HCT116 (cell line): ENCODE results near the gene PRDM2. TPM values are rescaled to one million over a fixed set of nuclear protein-coding genes. Genes with fewer than 3 reads are reported as not detected.

Experiments
- ATAC-seq: fragments of 200-7000 bp; cut with Tn5 transposase; 2 replicates; pipeline ENCODE4 v1.9.1; 2020; ENCODE audit warnings: mild to moderate bottlenecking, moderate library complexity
- BruUV-seq: library from RNA; stranded (reverse); fragments of 400-500 nt; replicated peaks from 2 replicates; lab custom pipeline; 2021; lab: Mats Ljungman, UMichigan
- CTCF ChIA-PET: fragments of 300-600 bp; sonication (Branson Sonifier 250); formaldehyde crosslinking; loops from one replicate; lab custom pipeline; 2021; ENCODE audit warnings: antibody characterized with exemption; lab: Charles Lee
- POLR2A ChIA-PET: fragments of 300-600, 350-600 bp; sonication (Branson Sonifier 250); formaldehyde crosslinking; loops from one replicate; lab custom pipeline; 2021; ENCODE audit warnings: antibody characterized with exemption; lab: Charles Lee
- RAD21 ChIA-PET, 2 experiments: fragments of 300-600 bp; sonication (Branson Sonifier 250); formaldehyde crosslinking; loops; one replicate each; lab custom pipeline; 2023; ENCODE audit warnings: low total read pairs in 2 of 2; ENCODE audit not compliant: uncharacterized antibody in 2 of 2, unreplicated experiment in 2 of 2, low non-redundant PET in 1 of 2; lab: Charles Lee
- DNase-seq: peaks from one replicate; pipeline ENCODE4 v3.0.0-alpha.2; 2010; ENCODE audit warnings: low read depth, low spot score
- H2AFZ ChIP-seq: fragments of 200-600 bp; shearing (Covaris generic), sonication (generic); 2 replicates; pipeline ENCODE4 v1.6.1; 2017; ENCODE audit warnings: low read depth, mixed run types, mixed read lengths, antibody characterized with exemption, low read length; ENCODE audit not compliant: poor library complexity, severe bottlenecking
- H3K27ac ChIP-seq: 2 replicates; pipeline ENCODE4 v1.5.1; 2012; ENCODE audit warnings: low read depth, low read length
- H3K27me3 ChIP-seq: fragments of 200-600 bp; sonication (generic); 2 replicates; pipeline ENCODE4 v1.6.1; 2016; ENCODE audit warnings: mixed run types, low read length, mixed read lengths; ENCODE audit not compliant: insufficient read depth
- H3K36me3 ChIP-seq, 2 experiments: fragments of 200-500 bp in 1 of 2; fragments of 200-600 bp in 1 of 2; sonication (Bioruptor generic) in 1 of 2; sonication (generic) in 1 of 2; 2 replicates each; pipeline versions ENCODE4 v1.5.1 to v1.6.1; 2014 to 2016; ENCODE audit warnings: low read length in 2 of 2, inconsistent platforms in 1 of 2, mixed read lengths in 1 of 2, mixed run types in 1 of 2; ENCODE audit not compliant: insufficient read depth in 2 of 2, control insufficient read depth in 1 of 2
- H3K4me1 ChIP-seq, 2 experiments: fragments of 200-600 bp in 1 of 2; sonication (generic) in 1 of 2; 2 replicates each; pipeline versions ENCODE4 v1.5.1 to v1.6.1; 2012 to 2017; ENCODE audit warnings: low read length in 2 of 2, inconsistent platforms in 1 of 2, mild to moderate bottlenecking in 1 of 2, mixed read lengths in 1 of 2, mixed run types in 1 of 2, moderate library complexity in 1 of 2; ENCODE audit not compliant: insufficient read depth in 2 of 2, control insufficient read depth in 1 of 2
- H3K4me2 ChIP-seq: fragments of 200-600 bp; sonication (generic); 2 replicates; pipeline ENCODE4 v1.6.1; 2017; ENCODE audit warnings: mixed run types, low read length, mixed read lengths
- H3K4me3 ChIP-seq, 2 experiments: fragments of 200-600 bp in 1 of 2; sonication (generic) in 1 of 2; replicated peaks in 1 of 2; 2 replicates each; pipeline ENCODE4 v1.5.1; 2011 to 2016; ENCODE audit warnings: low read length in 2 of 2, control low read depth in 1 of 2, low read depth in 1 of 2, mild to moderate bottlenecking in 1 of 2, mixed read lengths in 1 of 2, mixed run types in 1 of 2
- H3K79me2 ChIP-seq: fragments of 200-600 bp; sonication (generic); 2 replicates; pipeline ENCODE4 v1.6.1; 2017; ENCODE audit warnings: mild to moderate bottlenecking, mixed run types, low read length, moderate library complexity, mixed read lengths; ENCODE audit not compliant: insufficient read depth
- H3K9ac ChIP-seq: fragments of 200-600 bp; sonication (generic); 2 replicates; pipeline ENCODE4 v1.6.1; 2016; ENCODE audit warnings: low read length, mixed read lengths
- H3K9me2 ChIP-seq: fragments of 200-600 bp; sonication (generic), shearing (Covaris generic); 2 replicates; pipeline ENCODE4 v1.6.1; 2017; ENCODE audit warnings: mixed run types, mild to moderate bottlenecking, moderate library complexity; ENCODE audit not compliant: insufficient read depth
- H3K9me3 ChIP-seq, 2 experiments: fragments of 200-500 bp in 1 of 2; fragments of 200-600 bp in 1 of 2; sonication (Bioruptor generic) in 1 of 2; sonication (generic) in 1 of 2; 2 replicates each; pipeline ENCODE4 v1.6.1; 2014 to 2017; ENCODE audit warnings: low read length in 2 of 2, mixed read lengths in 2 of 2, inconsistent platforms in 1 of 2, low read depth in 1 of 2, mild to moderate bottlenecking in 1 of 2, mixed run types in 1 of 2, moderate library complexity in 1 of 2; ENCODE audit not compliant: control insufficient read depth in 1 of 2, insufficient read depth in 1 of 2
- H4K20me1 ChIP-seq: fragments of 200-600 bp; sonication (generic), shearing (Covaris generic); 2 replicates; pipeline ENCODE4 v1.6.1; 2017; ENCODE audit warnings: mixed run types, mild to moderate bottlenecking, moderate library complexity; ENCODE audit not compliant: insufficient read depth
- EZH2 ChIP-seq: fragments of 200-600 bp; sonication (generic); IDR thresholded peaks from 2 replicates; pipeline ENCODE4 v1.6.1; 2017; ENCODE audit warnings: antibody characterized with exemption, mixed run types
- FOSL1 ChIP-seq: IDR thresholded peaks from 2 replicates; pipeline ENCODE4 v1.6.1; 2012; ENCODE audit warnings: low read depth
- POLR2A ChIP-seq: IDR thresholded peaks from 2 replicates; pipeline ENCODE4 v1.7.0; 2011; ENCODE audit warnings: borderline replicate concordance; ENCODE audit not compliant: insufficient read depth, insufficient read length; ENCODE audit errors: extremely low read depth
- SRF ChIP-seq: IDR thresholded peaks from 2 replicates; pipeline ENCODE4 v1.6.1; 2012; ENCODE audit warnings: low read depth
- TCF7L2 ChIP-seq: IDR thresholded peaks from 2 replicates; pipeline ENCODE4 v1.7.0; 2011; ENCODE audit warnings: borderline replicate concordance, inconsistent platforms; ENCODE audit not compliant: insufficient read depth, insufficient read length; ENCODE audit errors: extremely low read depth
- ZFX ChIP-seq: fragments of 450-650 bp; IDR thresholded peaks from 2 replicates; pipeline ENCODE4 v1.6.1; 2017
- intact Hi-C: fragments of 100-400 bp; cut with micrococcal nuclease; formaldehyde crosslinking; loops from 2 replicates; pipeline ENCODE4 v1.10.0; 2022
- total RNA-seq: library from RNA; stranded (reverse); gene quantifications from one replicate; pipeline ENCODE4 v1.2.1, GENCODE V29; 2021; ENCODE audit not compliant: unreplicated experiment
- TF ChIP-seq, protein P1 (sequence below), 3 experiments: fragments of 200-600 bp in 1 of 3; sonication (generic) in 1 of 3; IDR thresholded peaks in 2 of 3; conservative IDR thresholded peaks in 1 of 3; 2 replicates each; pipeline ENCODE4 v1.5.1; 2012 to 2017; ENCODE audit warnings: low read depth in 2 of 3, low read length in 2 of 3, antibody characterized with exemption in 1 of 3, borderline replicate concordance in 1 of 3, control low read depth in 1 of 3, mild to moderate bottlenecking in 1 of 3, mixed read lengths in 1 of 3, mixed run types in 1 of 3, moderate library complexity in 1 of 3; ENCODE audit not compliant: insufficient read depth in 1 of 3

The PRDM2 gene
- total RNA-seq, 1 experiment from 2014 or later = 17.3 TPM

DNA sequence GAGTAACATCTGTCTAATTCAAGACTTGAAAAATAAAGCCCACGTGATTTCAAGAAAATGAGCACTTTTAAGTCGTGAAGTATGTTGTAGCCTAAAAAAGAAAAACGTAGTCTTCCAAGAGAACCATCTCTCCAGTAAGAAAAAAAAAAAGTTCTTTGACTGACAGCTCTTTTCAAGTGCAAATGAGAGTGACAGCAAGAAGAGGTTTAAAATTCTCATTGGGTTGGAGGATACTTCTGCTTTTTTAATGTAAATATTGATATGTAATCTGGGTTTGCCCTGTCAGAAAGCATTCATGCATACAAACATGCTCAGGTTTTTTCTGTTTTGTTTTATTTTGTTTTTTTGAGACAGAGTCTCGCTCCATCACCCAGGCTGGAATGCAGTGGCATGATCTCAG, 32.3 kb upstream of the PRDM2 start:
- intact Hi-C loops = loop anchor here (5.0 kb wide), 1 partner anchor 160 kb away; no protein-coding TSS in a partner anchor
- ChIA-PET RAD21 (no interaction called here), CTCF (no interaction called here), POLR2A (no interaction called here)
- Histone ChIP-seq H3K27ac (no peak overlapping the region), H3K79me2 (no peaks in the 10 kb centered on the region), H3K36me3 (no peaks in the 10 kb centered on the region), H2AFZ (no peak overlapping the region), H3K27me3 (no peaks in the 10 kb centered on the region), H4K20me1 (no peaks in the 10 kb centered on the region), H3K9me2 (no peaks in the 10 kb centered on the region), H3K9ac (no peak overlapping the region), H3K4me3 (no peak overlapping the region), H3K4me2 (no peak overlapping the region), H3K4me1 (no peaks in the 10 kb centered on the region), H3K9me3 (no peaks in the 10 kb centered on the region)
- DNase-seq = no peak
- no TSS peak for BruUV-seq
- no peak for ATAC-seq
- TF ChIP-seq, protein P1, sequence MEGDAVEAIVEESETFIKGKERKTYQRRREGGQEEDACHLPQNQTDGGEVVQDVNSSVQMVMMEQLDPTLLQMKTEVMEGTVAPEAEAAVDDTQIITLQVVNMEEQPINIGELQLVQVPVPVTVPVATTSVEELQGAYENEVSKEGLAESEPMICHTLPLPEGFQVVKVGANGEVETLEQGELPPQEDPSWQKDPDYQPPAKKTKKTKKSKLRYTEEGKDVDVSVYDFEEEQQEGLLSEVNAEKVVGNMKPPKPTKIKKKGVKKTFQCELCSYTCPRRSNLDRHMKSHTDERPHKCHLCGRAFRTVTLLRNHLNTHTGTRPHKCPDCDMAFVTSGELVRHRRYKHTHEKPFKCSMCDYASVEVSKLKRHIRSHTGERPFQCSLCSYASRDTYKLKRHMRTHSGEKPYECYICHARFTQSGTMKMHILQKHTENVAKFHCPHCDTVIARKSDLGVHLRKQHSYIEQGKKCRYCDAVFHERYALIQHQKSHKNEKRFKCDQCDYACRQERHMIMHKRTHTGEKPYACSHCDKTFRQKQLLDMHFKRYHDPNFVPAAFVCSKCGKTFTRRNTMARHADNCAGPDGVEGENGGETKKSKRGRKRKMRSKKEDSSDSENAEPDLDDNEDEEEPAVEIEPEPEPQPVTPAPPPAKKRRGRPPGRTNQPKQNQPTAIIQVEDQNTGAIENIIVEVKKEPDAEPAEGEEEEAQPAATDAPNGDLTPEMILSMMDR (IDR thresholded peaks at IDR 0.05 in 2 of 3, conservative IDR thresholded peaks at IDR 0.05 in 1 of 3; ENCODE audit: borderline replicate concordance in 1 of 3, insufficient read depth in 1 of 3, low read depth in 2 of 3, low read length in 2 of 3) = no peak
- no peak for TF ChIP-seq SRF
- TF ChIP-seq TCF7L2 = no peak
- TF ChIP-seq FOSL1 = no peak
- TF ChIP-seq POLR2A = no peak
- TF ChIP-seq EZH2 = no peak
- TF ChIP-seq ZFX = no peak

DNA sequence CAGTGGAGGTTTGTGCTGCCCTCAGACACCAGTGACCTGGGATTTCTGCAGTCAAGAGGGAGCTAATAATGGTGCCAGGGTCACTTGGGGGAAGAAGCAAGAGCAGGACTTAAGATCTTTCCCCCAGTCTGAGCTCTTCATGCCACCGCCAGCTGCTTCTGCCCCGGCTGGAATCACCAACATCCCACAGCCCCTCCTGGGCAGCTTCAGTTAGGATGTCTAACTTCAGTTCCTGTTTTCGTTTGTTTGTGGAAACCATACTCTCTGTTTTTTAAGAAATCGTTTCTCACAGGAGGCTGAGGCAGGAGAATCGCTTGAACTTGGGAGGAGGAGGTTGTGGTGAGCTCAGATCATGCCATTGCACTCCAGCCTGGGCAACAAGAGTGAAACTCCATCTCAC, 25.6 kb upstream of the PRDM2 start:
- H3K9me3 ChIP-seq = no peaks in the 10 kb centered on the region
- POLR2A ChIA-PET = no interaction called here
- H3K9me2 ChIP-seq = no peaks in the 10 kb centered on the region
- no peaks in the 10 kb centered on the region for H4K20me1 ChIP-seq
- no peak overlapping the region for H3K9ac ChIP-seq
- ATAC-seq = no peak
- no peaks in the 10 kb centered on the region for H3K4me1 ChIP-seq
- no peaks in the 10 kb centered on the region for H3K27me3 ChIP-seq
- CTCF ChIA-PET = no interaction called here
- RAD21 ChIA-PET = no interaction called here
- no peak overlapping the region for H3K4me2 ChIP-seq
- intact Hi-C loops = no loop called here
- H3K79me2 ChIP-seq = no peaks in the 10 kb centered on the region
- no peaks in the 10 kb centered on the region for H3K36me3 ChIP-seq
- H3K27ac ChIP-seq = no peak overlapping the region
- no TSS peak for BruUV-seq
- TF ChIP-seq POLR2A = no peak
- TF ChIP-seq EZH2 = no peak
- TF ChIP-seq, protein P1 (IDR thresholded peaks at IDR 0.05 in 2 of 3, conservative IDR thresholded peaks at IDR 0.05 in 1 of 3; ENCODE audit: borderline replicate concordance in 1 of 3, insufficient read depth in 1 of 3, low read depth in 2 of 3, low read length in 2 of 3) = no peak
- no peak overlapping the region for H2AFZ ChIP-seq
- DNase-seq = no peak
- no peak overlapping the region for H3K4me3 ChIP-seq
